NCI-H748 treated with DMSO at 0.1 percent for 48 hours (cell line): Measurements from ENCODE around the gene POU2F2.
A peak's percentile ranks its signal among the peaks of the same experiment; 100 is the strongest.
"Not testable (repeated sequence)": the region's sequence is repeated elsewhere in the genome, so short reads cannot be mapped to it uniquely, and the experiment has no call there.

Experiments used
- DNase-seq: peaks from one replicate; lab custom pipeline; 2025; lab: John Stamatoyannopoulos, UW

The POU2F2 gene

DNA sequence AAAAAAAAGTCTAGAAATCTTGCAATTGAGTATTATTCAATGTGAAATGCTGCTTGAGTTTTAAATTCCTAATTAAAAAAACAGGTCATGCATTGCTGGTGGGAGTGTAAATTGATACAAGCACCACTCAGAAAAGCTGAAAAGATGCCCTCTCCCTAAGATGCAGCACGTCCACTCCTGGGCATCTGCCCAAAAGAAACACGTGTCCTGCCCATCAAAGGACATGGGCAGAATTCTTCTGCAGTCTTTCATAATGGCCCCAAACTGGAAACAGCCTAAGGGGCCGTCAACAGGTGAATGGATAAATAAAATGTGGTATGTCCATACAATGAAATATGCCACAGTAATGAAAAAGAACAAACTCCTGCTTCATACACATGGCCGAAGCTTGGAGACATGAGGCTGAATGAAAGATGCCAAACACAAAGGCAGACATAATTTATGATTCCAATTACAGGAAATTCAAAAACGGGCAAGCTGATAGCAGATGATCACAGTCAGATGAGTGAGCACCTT is 7.8 kb downstream of the POU2F2 start:
- no peak for DNase-seq

DNA sequence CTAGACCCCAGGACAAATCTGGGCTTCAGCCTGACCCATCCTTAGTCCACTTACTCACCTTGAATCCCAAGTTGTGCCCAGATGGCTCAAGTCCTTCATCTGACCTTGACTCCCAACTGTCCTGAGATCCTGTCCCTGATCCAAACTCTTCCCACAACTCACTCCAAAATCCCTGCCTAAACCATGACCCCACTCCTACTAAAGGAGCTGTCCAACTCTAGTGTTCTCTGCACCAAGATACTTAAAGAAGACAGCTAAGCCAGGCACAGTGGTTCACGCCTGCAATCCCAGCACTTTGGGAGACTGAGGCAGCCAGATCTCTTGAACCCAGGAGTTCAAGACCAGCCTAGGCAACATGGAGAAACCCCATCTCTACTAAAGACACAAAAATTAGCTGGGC is 8.5 kb downstream of the POU2F2 start:
- DNase-seq, result no peak

DNA sequence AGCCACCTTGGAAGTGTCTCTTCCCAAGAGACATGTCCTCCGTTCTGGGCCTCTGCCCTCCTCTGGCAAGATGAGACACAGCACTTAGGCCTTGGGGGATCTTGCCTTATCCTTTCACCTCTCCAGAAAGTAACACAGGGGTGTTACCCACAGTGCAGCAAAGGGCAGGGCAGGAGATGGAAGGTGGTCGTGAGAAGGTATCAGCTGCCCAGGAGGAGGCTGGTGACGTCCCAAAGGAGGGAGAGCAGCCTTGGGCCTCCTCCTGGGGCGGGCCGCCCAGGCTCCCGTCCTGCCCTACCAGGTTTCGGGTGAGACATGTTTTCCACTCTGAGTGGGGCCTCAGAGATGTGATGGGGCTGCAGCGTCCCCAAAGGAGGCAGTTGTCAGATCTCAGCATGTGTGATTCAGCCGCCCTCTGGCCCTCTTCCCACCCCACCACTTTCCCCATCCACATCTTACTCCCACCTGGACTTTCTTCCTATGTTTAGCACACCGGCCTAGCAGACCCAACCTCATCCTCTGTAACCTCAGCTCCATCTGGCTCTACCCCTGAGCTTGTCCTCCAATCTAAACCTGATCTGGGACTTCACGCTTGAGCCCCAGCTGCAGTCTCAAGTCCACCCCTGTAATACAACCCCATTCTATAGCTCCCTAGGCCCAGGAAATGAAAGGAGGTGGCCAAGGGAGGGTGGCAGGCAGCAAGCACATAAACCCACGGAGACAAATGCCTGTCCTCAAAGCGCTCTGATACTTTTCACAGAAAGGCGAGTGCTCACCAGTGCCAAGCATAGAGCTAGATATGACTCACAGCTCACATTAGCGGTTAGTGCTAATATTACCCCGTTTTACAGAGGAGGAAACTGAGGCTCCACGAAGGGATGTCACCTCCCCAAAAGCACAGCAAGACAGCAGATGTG is 9.3 kb downstream of the POU2F2 start:
- no peak for DNase-seq

DNA sequence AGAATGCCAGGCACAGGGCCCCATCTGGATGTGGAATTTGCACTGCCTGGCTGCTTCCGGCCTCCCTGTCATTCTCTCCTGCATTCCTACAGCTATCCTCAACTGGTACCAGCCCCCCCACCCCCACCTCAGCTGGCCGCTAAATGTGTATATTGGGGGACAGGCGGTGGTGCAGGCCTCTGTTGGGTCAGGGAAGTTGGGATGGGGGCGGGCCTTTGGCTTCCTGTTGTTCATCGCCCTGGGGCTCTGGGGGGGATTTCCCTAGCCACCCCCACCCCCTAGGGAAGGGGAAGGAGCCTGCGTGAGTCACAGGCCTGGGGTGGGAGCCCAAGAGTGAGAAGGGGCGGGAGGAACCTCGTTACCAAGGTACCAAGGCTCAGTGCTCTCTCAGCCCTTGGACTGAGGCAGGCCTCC is 10.6 kb downstream of the POU2F2 start:
- DNase-seq, result no peak

- no peak for DNase-seq
Measured at GRCh38 chr19:42121036-42121621, 11.1 kb downstream of the POU2F2 start.

GRCh38 chr19:42120276-42120980 is 11.8 kb downstream of the POU2F2 start:
- no peak for DNase-seq

GRCh38 chr19:42117076-42117475 is 15.2 kb downstream of the POU2F2 start:
- no peak for DNase-seq

DNA sequence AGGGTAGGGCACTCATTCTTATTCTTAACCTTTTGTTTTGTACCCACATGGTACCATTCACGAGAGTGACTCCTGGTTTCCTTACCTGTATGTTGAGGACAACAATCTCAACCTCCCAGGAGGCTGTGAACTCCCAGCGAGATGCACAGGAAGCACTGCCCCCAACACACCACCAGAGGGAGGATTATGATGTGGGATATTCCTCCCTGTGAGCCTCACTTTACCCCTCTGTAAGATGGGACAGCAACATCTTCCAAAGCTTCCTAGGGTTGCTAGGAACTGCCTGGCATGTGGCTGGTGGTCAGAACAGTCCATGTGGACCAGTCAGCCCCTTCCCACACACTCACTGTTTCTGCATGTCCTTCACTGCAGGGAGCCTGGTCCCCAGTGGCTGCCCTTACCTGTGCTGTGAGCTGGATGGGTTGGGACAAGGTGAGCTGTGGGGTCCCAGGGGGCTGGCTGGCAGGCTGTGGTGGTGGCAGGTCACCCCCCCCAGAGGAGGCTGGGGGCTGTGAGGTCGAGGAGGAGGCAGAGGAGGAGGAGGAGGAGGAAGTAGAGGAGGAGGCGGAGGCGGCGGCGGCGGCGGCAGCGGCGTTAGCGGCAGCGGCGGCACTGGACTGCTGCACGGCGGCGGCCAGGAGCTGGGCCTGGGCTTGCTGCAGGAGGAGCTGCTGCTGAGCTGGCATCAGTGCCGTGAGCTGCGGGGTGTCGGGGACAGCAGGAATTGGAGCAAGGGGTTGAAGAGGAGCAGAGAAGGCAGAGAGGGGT is 15.8 kb downstream of the POU2F2 start:
- no peak for DNase-seq

GRCh38 chr19:42115705-42116104 is 16.5 kb downstream of the POU2F2 start:
- DNase-seq, result no peak

GRCh38 chr19:42115219-42115618 is 17.0 kb downstream of the POU2F2 start:
- DNase-seq, result no peak

GRCh38 chr19:42114412-42114811 is 17.8 kb downstream of the POU2F2 start:
- DNase-seq, result no peak

GRCh38 chr19:42113641-42114348 is 18.5 kb downstream of the POU2F2 start:
- DNase-seq, result no peak

DNA sequence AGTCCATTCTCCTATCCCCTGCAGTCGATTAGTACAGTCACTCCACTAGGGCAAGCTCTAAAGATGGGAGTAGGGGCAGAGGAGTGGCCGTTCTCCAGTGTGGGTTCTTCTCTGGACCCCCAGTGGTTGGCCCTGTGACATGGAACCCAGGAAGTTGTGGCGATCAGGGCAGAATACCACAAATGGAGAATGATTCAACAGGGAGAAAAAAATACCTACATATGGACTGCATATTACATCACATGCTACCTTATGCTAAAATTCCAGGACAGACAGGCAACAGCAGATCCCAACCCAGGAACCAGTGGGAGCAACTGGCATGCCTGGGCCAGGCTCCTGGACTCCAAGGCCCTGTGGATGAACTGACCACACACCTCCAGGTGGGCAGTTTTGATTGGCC is 20.4 kb downstream of the POU2F2 start:
- no peak for DNase-seq

GRCh38 chr19:42111384-42111783 is 20.9 kb downstream of the POU2F2 start:
- DNase-seq, result no peak

DNA sequence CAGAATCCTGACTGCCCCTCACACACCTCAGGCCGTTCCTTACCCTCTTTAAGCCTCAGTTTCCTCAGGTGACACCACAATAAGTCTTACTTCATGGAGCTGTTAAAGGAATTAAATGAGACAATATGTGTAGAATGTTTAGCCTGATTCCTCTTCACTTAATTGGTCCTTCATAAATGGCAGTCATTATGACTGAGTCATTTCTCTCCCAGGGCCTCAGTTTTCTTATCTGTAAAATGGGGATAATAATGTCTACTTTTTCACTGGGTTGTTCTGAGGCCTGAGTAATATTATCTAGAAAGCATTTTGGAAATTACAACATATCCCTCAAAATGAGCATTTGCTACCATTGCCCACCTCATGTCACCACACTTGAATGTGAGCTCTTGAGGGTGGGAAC is 21.6 kb downstream of the POU2F2 start:
- no peak for DNase-seq

DNA sequence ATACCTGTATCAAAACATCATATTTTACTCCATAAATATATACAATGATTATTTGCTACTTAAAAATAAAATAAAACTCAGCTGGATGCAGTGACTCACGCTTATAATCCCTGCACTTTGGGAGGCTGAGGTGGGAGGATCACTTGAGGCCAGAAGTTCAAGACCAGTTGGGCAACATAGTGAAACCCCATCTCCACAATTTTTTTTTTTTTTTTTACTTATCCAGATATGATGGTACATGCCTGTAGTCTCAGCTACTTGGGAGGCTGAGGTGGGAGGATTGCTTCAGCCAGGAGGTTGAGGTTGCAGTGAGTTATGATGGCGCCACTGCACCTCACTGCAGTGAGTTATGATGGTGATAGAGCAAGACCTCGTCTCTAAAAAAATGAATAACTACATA is 22.4 kb downstream of the POU2F2 start:
- DNase-seq, result no peak

DNA sequence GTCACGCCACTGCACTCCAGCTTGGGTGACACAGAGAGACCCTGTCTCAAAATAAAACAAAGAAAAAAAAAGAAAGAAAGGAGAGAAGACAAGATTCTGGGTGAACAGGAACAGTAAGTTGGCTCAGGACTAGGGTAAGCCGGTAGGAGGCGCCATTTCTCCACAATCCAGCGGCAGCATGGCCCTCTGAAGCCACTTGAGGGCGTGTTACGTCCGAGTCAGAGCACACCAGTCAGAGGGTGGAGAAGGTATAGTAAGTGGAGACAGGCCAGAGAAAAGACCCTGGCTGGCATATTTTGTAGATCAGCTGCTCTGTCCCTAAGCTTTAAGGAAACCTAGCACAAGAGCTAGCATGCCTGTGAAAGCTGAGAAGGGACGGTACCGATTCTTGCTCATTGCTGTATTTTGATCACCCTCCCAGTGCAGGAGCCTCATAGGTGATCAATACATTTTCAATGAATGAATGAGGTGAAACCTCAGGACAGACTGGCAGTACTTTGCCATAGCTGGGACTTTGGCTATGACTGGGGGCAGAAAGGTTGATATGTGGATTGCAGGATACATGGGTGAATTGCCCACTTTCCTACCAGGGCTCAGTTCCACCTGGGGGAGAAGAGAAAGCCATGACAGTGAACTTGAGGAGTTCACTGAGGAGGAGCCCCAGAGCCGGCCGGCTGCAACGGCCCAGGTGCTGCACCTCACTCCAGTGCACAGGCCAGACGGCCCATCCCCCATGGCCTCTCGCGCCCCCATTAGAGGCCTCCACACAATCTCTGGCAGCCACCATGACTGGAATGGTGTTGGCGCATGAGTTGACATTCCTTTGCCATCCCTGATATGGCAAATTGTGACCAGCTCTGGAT is 23.5 kb downstream of the POU2F2 start:
- peak; percentile 92 for DNase-seq

- no peak for DNase-seq
Measured at GRCh38 chr19:42105368-42105767, 26.9 kb downstream of the POU2F2 start.

GRCh38 chr19:42102877-42103276 is 29.4 kb downstream of the POU2F2 start:
- no peak for DNase-seq

GRCh38 chr19:42100241-42100640 is 32.0 kb downstream of the POU2F2 start:
- not testable (repeated sequence) for DNase-seq
